ENCODE data around the gene TLE1.
"Not testable (repeated sequence)": the region's sequence is repeated elsewhere in the genome, so short reads cannot be mapped to it uniquely, and the experiment has no call there.

The TLE1 gene

GRCh38 chr9:81598811-81599210 lies 90.5 kb downstream of the TLE1 start:
- no peak for DNase-seq (ENCODE audit: low spot score)
- peak overlapping the region in 1 of 2 donors; percentile 59 for H3K27ac ChIP-seq
- TF ChIP-seq, protein P1, sequence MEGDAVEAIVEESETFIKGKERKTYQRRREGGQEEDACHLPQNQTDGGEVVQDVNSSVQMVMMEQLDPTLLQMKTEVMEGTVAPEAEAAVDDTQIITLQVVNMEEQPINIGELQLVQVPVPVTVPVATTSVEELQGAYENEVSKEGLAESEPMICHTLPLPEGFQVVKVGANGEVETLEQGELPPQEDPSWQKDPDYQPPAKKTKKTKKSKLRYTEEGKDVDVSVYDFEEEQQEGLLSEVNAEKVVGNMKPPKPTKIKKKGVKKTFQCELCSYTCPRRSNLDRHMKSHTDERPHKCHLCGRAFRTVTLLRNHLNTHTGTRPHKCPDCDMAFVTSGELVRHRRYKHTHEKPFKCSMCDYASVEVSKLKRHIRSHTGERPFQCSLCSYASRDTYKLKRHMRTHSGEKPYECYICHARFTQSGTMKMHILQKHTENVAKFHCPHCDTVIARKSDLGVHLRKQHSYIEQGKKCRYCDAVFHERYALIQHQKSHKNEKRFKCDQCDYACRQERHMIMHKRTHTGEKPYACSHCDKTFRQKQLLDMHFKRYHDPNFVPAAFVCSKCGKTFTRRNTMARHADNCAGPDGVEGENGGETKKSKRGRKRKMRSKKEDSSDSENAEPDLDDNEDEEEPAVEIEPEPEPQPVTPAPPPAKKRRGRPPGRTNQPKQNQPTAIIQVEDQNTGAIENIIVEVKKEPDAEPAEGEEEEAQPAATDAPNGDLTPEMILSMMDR (IDR thresholded peaks at IDR 0.05) = no peak
- H3K4me3 ChIP-seq = no peak overlapping the region

DNA sequence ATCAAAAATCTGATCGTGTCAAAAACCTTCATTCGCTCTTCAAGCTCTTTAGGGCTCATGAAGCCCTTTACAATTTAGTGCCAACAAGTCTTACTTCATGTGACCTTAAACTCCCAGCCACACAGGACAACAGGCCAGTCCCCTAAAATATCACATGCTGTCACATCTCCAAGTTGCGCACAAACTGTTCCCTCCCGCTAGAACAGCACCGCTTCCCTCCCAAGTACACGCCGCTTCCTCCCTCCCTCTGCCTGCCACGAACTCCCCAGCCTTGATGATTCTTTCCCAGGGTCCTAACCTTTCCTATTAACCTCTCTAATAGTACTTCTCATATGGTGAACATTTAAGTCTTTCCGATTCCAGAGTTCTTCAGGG lies 91.2 kb downstream of the TLE1 start:
- DNase-seq (ENCODE audit: low spot score) = no peak
- Histone ChIP-seq H3K4me3 (no peak overlapping the region), H3K27ac (peak overlapping the region in 1 of 2 donors; percentile 59)
- TF ChIP-seq, protein P1 (IDR thresholded peaks at IDR 0.05) = no peak

GRCh38 chr9:81597419-81598122 lies 91.8 kb downstream of the TLE1 start:
- no peak for DNase-seq (ENCODE audit: low spot score)
- Histone ChIP-seq H3K27ac (peak overlapping the region in 1 of 2 donors; percentile 40), H3K4me3 (no peak overlapping the region)
- TF ChIP-seq, protein P1 (IDR thresholded peaks at IDR 0.05) = no peak

DNA sequence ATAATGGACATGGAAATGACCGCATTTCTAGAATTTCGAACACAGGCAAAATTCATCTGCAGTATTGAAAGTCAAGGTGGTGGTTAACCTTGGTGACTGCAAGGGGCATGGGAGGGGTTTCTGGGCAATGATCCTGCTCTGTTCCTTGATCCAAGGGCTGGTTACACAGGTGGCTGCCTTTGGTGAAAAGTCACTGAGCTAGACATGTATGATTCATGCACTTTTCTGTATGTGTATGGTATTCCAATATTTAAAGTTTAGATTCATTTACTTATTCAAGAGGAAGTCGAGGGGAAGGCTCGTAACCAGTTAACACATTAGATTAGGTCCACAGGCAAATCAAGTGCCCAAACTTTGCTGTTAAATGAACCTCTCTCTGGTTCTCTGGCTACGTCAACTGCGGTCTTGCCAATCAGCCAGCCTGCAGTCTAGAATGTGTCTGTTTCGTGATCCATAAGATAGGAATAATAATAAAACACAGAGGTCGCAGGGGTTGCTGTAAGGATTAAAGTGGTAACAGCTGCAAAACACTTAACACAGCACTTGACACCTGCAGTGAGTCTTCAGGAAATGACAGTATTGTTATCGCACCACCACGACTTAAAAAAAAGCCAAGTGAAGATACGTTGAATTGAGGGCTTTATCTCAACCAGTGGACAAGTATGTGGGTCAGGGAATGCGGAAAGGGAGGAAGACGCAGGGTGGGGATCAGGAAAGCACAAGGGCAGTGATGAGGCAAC lies 92.5 kb downstream of the TLE1 start:
- no peak for DNase-seq (ENCODE audit: low spot score)
- H3K27ac ChIP-seq = no peak overlapping the region
- no peak overlapping the region for H3K4me3 ChIP-seq

GRCh38 chr9:81595887-81596543 lies 93.3 kb downstream of the TLE1 start:
- H3K27ac ChIP-seq = no peak overlapping the region
- no peak for DNase-seq (ENCODE audit: low spot score)

More for the DNA sequence above, 92.5 kb downstream of the TLE1 start:
- TF ChIP-seq, protein P1 (IDR thresholded peaks at IDR 0.05) = no peak

GRCh38 chr9:81595293-81595692 lies 94.1 kb downstream of the TLE1 start:
- peak overlapping the region; percentile 29 to 30 for H3K27ac ChIP-seq
- not testable (repeated sequence) for DNase-seq (ENCODE audit: low spot score); H3K4me3 ChIP-seq

More at GRCh38 chr9:81595887-81596543, 93.3 kb downstream of the TLE1 start:
- TF ChIP-seq, protein P1 (IDR thresholded peaks at IDR 0.05) = no peak
- no peak overlapping the region for H3K4me3 ChIP-seq

- TF ChIP-seq, protein P1 (IDR thresholded peaks at IDR 0.05) = no peak
Measured at GRCh38 chr9:81594415-81594814, 94.9 kb downstream of the TLE1 start.

More at GRCh38 chr9:81594415-81594814, 94.9 kb downstream of the TLE1 start:
- Histone ChIP-seq H3K4me3 (no peak overlapping the region), H3K27ac (peak overlapping the region in 1 of 2 donors; percentile 30)
- DNase-seq (ENCODE audit: low spot score) = no peak

Measured in coronary artery (tissue), 2 donors.